AG08395 (cell line): ENCODE data around the gene THAP10.
"Not testable (repeated sequence)": the region's sequence is repeated elsewhere in the genome, so short reads cannot be mapped to it uniquely, and the experiment has no call there.

ENCODE experiments used
- DNase-seq: peaks from one replicate; pipeline ENCODE4 v3.0.0; 2012; ENCODE audit warnings: mixed read lengths, low spot score

THAP10 gene

DNA sequence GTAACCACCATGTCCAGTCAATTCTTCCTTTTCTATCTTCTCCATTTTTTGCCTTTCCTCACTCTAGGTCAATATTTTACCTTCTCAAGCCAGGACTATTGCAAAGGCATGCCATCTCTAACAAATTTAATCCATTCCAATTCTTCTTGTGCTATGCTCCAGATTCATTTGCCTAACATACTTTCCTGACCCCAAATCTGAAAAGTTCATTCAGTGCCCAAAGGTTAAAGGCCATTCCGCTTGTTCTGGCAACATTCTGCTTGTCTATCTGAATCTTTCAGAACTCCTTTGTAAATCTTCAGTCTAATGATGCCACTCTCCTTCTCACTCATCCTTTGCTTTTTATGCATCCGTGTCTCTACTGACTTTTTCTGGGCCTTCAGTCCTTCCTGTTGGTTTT lies 15.6 kb downstream of the THAP10 start:
- no peak for DNase-seq

DNA sequence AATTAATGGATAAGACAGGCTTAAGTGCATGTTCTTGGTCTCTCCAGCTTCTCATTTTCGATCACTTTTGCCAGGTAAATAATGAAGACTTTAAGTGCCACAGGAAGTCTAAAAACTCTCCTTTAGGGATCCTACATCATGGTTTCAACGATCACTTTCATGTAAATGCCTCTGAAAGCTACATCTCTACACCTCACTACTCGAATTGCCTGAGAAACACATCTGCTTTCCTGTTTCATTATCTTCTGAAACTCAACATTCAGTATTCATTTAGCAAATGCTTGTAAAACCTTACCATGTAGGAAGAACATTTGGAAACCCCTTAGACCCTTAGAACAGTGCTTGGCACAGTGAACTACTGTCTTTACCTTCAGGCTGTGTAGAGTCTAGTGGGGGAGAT lies 16.2 kb downstream of the THAP10 start:
- no peak for DNase-seq

DNA sequence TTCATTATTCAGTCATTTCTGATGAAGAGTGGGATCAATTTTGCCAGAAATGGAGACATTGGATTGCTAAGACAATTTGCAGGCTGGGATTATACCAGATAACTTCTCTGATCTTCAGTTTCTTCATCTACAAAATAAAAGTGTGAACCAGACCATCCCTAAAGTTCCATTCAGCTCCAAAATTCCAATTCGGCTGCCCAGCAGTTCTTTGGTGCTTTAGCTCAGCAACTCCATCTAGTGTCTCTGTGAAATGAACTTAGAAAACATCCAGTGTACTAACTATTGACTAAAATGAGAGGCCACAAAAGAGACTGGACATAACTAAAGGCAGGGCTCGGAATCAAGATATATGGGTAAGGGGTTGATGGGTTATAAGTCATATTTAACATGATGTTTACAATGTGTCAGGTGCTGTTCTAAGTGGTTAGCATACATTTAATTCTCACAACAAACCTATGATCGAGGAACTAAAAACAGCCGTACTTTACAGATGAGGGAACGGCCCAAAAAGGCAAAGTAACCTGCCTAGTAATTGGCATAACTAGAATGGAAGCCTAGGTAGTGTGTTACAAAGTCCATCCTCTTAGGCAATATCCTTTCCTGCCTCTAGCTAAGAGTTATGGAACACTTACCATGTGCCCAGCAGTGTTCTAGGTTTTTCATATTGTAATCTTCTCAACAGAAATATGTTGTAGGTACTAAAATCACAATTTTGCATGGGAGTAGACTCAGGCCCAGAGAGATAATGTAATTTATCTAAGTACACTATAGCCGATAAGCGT lies 17.0 kb downstream of the THAP10 start:
- peak; percentile 62 for DNase-seq

DNA sequence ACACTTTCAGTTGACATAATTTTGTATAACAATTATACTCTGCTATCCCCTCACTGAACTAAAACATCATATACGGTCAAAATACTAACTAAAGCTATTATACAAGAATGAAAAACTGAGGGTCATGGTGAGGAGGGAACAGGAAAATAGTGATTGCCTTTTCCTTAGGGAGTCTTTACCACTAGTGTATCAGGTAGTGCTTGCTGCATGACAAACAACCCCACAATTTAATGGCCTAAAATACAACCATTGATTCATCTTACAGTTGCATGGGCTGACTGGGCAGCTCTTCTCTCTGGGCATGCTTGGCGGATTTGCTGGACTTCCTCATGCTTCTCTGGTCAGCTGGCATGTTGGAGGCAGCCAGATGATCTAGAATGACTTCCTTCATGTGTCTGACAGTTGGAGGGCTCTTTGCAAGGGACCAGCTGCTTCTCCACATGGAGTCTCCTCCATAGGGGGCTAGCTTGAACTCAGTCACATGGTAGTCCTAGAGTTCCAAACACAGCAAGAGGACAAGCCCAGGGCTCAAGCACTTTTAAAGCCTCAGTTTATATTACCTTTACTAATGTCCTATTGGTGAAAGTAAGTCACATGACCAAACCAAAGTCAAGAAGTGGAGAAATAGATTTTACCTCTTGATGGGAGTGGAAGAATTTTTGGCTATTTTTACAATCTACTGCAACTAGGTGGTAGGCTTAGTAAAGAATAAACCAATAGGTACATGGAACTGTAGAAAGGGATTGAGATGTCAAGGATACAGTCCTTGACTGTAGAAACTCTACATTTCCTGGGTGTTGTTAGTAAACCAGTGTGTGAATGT lies 18.8 kb downstream of the THAP10 start:
- DNase-seq, result no peak

DNA sequence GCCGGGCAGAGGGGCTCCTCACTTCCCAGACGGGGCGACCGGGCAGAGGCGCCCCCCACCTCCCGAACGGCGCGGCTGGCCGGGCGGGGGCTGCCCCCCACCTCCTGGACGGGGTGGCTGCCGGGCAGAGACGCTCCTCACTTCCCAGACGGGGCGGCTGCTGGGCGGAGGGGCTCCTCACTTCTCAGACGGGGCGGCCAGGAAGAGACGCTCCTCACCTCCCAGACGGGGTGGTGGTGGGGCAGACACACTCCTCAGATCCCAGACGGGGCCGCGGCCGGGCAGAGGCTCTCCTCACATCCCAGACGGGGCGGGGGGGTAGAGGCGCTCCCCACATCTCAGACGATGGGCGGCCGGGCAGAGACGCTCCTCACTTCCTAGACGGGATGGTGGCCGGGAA lies 20.7 kb downstream of the THAP10 start:
- DNase-seq, result not testable (repeated sequence)

DNA sequence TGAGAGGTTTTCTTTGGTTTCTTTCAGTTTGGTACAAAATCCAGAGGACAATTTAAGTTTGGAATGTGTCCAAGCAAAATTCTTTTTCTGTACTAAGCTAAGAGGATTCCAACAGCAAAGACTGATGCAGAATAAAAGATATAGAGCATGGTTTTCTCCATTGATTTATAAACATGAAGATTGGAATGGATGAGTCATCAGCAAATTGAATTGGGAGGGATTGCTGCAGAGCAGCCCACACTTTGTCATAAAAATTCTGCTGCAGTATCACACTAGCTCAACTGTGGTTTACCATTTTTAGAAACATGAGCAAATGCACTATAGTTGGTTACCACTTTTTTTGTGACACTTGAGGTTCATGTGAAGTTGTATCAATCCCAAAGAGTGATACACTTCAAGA lies 22.2 kb downstream of the THAP10 start:
- DNase-seq, result peak; percentile 74

DNA sequence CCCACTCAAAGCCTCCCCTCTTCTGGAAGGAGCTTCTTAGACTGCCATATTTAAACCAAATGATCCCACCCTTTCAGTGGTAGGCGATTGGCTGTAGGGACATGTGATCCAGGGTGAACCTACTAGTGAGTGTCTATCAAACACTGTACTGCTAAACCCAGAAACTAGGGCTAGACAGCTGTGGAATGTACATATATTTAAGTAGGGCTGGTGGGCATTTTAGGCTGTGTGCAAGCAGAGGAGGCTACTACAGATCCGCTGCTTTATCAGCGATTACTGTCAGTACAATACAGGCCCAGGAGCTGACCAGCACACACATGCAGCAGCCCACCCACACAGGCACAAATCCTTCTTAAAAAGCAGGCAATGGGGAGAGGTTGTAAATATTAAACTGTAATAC lies 22.9 kb downstream of the THAP10 start:
- no peak for DNase-seq

DNA sequence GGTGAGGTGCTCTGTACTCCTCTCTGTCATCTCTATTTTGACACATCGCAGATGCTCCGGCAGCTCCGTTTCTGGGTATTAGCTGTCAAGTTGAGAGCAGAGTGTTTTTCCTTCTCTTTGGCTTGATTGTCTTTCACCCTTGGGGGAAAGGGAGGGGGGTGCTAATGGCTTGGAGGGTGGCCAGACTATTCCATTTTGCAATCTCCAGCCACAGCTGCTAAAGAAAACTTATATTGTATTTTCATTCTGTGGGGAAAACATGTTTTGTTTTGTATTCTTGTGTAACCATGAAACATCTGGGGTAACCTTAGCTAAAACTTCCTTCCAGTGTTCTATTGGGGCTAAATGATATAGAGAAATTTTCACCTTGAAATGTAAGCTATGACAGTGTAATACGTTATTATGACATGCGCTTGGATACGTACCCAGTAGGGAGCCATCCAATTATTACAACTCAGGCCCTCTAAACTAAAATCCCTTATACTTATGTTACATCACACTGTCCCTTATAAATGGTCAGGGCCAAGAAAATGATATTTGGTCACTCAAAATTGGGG lies 24.2 kb downstream of the THAP10 start:
- DNase-seq, result peak; percentile 68

DNA sequence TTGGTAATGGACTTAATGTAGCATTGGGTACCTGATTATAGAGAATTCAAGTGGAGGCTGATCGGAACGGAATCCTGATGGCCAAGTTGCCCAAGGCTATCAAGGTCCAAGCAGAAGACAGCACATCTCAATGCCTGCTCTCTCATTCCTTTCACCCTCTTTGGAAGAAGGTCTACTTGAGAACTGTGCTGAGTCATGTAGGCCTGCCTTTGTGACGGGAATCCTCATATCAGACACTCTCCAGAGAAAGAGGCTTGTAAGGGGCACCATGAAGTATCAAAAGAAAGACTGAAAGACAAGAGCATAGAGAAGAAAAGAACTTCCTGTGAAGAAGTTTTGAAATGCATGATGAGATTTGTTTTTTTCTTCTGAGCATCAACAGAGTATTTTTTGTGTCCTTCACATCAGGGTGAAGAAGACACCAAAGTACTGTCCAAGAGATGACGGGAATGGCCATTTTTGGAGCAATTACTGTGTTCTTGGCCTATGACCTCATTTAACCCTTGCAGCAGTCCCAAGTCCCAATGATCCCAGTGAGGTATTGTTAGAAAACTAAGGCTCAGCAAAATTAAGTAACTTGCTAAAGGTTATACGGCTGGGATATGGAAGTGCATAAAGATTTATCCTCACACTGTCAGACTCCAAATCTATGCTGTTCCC lies 25.1 kb downstream of the THAP10 start:
- no peak for DNase-seq

DNA sequence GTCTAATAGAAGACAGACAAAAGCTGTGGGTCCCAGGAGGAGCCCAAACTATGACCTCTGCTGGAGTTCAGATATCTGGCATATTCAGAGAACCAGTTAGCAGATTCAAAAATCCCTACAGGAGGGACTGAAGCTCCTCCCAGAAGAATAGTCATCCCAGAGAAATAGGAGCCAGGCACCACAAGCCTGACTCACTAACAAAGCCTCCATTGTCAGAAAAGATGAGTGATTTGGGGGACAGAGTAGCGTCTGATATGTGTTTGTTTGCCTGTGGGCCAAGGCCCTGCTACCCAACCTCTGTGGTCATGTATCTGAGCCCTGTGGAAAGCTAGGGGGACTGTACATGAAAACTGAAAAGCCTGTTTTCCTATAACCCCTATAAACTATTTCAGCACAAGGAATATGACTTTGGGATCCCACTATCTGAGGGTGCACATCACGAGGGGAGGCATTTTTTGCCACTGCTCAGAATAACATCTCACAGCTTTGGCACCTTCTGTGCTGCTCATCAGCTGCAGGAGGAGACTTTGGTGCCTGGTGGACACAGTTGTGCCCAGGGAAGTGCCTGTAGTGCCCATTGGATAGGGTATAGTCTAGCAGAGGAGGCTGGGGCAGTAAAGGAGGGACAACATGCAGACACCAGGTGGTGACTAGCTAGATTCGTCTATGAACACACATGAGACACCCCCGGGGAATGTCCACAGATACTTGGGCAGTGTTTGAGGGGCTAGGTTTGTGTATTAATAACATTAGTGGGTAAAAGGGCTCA lies 28.6 kb downstream of the THAP10 start:
- DNase-seq, result peak; percentile 86

DNA sequence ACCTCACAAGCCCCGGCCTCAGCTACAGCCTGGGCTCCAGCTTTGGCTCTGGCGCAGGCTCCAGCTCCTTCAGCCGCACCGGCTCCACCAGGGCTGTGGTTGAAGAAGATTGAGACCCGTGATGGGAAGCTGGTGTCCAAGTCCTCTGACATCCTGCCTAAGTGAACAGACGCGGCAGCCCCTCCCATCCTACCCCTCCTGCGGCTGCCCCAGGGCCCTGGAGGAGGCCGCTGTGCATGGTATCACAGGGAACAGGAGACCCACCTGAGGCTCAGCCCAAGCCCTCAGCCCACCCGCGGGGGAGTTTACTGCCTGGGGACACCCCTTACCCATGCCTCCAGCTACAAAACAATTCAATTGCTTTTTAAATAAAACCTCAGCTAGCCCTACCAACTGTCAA lies 32.2 kb downstream of the THAP10 start:
- DNase-seq, result no peak

DNA sequence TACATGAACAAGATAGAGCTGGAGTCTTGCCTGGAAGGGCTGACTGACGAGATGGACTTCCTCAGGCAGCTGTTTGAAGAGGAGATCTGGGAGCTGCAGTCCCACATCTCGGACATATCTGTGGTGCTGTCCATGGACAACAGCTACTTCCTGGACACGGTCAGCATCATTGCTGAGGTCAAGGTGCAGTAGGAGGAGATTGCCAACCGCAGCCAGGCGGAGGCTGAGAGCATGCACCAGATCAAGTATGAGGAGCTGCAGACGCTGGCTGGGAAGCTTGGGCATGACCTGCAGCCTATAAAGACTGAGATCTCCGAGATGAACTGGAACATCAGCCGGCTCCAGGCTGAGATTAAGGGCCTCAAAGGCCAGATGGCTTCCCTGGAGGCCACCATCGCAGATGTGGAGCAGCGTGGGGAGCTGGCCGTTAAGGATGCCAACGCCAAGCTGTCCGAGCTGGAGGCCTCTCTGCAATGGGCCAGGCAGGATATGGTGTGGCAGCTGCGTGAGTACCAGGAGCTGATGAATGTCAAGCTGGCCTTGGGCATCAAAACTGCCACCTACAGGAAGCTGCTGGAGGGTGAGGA lies 32.8 kb downstream of the THAP10 start:
- no peak for DNase-seq

DNA sequence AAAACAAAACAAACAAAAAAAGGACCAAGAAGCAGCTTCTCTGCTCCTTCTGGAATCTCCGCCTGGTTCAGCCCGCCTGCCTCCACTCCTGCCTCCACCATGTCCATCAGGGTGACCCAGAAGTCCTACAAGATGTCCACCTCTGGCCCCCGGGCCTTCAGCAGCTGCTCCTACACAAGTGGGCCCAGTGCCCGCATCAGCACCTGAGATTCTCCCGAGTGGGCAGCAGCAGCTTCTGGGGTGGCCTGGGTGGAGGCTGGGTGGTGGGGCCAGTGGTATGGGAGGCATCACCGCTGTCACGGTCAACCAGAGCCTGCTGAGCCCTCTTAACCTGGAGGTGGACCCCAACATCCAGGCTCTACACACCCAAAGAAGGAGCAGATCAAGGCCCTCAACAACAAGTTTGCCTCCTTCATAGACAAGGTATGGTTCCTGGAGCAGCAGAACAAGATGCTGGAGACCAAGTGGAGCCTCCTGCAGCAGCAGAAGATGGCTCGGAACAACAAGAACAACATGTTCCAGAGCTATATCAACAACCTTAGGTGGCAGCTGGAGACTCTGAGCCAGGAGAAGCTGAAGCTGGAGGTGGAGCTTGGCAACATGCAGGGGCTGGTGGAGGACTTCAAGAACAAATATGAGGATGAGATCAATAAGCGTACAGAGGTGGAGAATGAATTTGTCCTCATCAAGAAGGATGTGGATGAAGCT lies 33.5 kb downstream of the THAP10 start:
- DNase-seq, result not testable (repeated sequence)

DNA sequence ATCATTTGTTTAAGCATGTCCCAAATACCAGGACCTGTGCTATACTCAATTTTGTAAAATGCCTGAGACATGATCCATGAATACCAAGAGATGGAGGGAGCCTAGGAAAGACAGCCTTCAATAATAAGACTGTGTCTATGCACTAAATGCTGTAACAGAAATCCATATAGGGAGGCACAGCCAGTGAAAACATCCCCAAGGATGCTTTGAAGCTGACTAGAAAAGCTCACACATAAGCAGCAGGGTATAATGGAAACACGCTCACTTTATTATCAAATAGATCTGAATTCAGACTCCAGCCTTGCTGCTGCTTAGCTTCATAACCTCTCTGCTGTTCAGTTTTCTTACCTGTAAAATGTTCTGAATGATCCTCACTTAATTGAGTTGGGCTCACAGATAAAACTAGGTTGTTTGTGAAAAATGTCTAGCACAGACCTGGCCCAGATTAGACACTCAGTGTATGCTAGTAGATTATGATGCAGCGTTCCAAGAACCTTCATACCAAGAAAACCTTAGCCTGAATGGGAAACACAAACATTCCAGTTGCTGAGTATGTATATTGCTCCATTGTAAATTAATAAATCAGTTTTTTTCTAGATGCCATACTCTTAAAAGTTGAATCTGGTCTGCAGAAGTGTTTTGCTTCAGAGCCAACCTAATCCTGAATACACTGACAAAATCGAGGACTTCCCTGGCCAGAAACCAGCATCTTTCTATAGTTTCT lies 34.5 kb downstream of the THAP10 start:
- no peak for DNase-seq

DNA sequence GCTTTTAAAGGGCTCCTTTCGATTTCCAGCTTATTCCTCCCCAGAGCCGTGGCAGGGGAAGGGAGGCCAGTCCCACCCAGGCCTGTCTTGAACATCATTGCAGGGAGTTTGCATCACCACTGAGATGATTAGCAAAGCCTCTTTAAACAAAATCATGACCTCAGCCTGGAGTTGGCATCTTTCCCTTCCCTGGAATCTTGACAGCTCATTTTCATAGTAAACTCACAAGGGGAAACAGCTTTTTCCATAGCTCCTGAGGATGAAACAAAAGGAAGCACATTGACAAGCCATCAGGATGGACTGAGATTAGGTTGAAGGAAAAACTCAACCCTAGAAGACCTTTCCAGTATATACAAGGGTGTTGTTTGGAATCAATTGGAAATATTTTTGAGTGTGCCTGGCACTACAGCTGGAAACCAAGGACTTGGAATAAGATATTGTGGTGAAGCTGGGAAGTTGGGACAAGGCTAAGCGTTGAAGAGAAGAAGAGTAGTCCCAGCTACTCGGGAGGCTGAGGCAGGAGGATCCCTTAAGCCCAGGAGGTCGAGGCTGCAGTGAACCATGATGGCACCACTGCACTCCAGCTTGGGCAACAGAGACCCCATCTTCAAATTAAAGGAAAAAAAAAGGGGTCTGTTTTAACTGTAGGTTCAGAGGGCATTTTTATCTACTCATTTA lies 35.2 kb downstream of the THAP10 start:
- peak; percentile 93 for DNase-seq

DNA sequence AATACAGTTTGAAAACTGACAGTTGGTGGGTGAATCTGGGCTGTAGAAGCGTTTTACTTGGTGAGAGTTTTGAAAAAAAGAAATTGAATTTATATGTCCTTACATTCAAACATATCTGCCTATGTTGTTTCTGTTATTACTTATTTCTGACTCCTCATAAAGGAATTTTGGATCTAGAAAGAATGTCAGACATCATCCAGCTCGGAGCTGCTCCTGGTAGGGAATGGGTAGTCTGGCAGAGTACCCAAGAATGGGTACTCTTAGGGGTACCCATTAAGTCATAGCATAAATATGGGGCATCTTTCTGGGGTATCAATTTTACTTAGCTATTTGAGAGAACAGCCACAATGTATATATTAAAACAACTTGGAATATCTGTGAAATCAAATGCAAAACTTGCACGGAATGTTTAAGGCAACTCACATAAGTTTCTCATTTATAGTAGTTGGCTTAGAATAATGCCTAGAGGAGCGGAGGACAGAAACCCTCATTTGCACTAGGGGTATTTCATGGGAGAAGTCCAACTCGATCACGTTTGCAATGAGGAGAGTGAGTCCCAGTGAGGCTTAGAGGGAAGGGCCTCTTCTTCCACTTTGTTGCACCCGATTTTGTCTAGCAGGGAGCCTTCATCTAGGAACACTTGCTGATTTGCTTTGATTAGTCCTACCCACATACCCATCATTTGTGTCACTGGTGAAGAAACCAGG lies 35.9 kb downstream of the THAP10 start:
- DNase-seq, result peak; percentile 26

DNA sequence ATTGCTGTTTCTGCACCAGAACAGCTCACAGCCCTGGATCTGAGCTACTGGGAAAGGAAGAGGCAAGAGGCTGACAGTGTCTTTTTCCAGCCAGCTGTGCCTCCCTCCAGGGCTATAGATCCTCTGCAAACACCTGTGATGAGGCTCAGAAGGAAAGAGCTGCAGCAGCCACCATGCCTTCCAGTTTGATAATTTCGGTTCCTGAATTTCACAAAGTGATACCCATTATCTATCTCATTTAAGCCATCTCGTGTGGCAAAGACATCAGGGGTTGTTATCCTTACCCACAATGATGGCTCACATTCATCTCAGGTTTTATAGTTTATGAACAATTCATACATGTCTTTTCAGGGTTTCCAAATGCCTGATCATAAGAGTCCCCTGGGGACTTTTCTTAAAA lies 36.5 kb downstream of the THAP10 start:
- no peak for DNase-seq

DNA sequence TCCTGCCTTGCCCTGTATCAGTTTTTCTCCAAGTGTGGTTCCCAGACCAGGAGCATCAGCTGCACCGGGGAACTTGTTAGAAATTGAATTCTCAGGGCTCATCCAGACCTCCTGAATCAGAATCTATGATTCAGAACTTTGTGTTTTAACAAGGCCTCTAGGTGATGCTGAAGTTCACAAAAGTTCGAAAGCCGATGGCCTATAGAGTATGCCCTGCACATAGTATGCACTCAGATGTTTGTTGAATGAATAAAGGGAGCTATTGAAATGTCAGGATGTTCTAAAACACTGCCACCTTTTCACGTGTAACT lies 37.6 kb downstream of the THAP10 start:
- peak; percentile 28 for DNase-seq
